IMR-90 (cell line): ENCODE measurements around the gene FGGY. TPM values are rescaled to one million over a fixed set of nuclear protein-coding genes. Genes with fewer than 3 reads are reported as not detected.

Experiments used
- ATAC-seq: fragments of 200-7000 bp; cut with Tn5 transposase; 2 replicates; pipeline ENCODE4 v1.9.1; 2020; ENCODE audit warnings: low read depth, mild to moderate bottlenecking, moderate library complexity
- BruUV-seq: library from RNA; stranded (reverse); fragments of 400-500 nt; replicated peaks from 2 replicates; lab custom pipeline; 2021; lab: Mats Ljungman, UMichigan
- CTCF ChIA-PET: fragments of 300-600 bp; formaldehyde crosslinking; extraction: SDS; loops from one replicate; lab custom pipeline; 2021; ENCODE audit warnings: antibody characterized with exemption; lab: Yijun Ruan, JAX
- POLR2A ChIA-PET: fragments of 300-600 bp; sonication (Branson Sonifier 250); formaldehyde crosslinking; loops from one replicate; lab custom pipeline; 2022; ENCODE audit warnings: antibody characterized with exemption; ENCODE audit not compliant: unreplicated experiment; lab: Charles Lee
- DNase-seq: peaks from one replicate; pipeline ENCODE4 v3.0.0; 2013
- H2AFZ ChIP-seq: replicated peaks from 2 replicates; pipeline ENCODE3; 2013; ENCODE audit warnings: low read length, mild to moderate bottlenecking; ENCODE audit not compliant: poor library complexity
- H2AK5ac ChIP-seq: 2 replicates; pipeline ENCODE4 v1.6.1; 2013; ENCODE audit warnings: low read depth, low read length, inconsistent platforms
- H2AK9ac ChIP-seq: replicated peaks from 2 replicates; pipeline ENCODE3; 2013; ENCODE audit warnings: mild to moderate bottlenecking, low read depth, low read length, moderate library complexity; ENCODE audit not compliant: poor library complexity
- H2BK120ac ChIP-seq: 2 replicates; pipeline ENCODE4 v1.6.1; 2013; ENCODE audit warnings: low read depth, low read length, inconsistent platforms
- H2BK15ac ChIP-seq: 3 replicates; pipeline ENCODE4 v1.6.1; 2013; ENCODE audit warnings: low read depth, low read length, inconsistent platforms
- H2BK20ac ChIP-seq: 2 replicates; pipeline ENCODE4 v1.6.1; 2013; ENCODE audit warnings: low read depth, mild to moderate bottlenecking, inconsistent platforms, low read length, moderate library complexity
- H2BK5ac ChIP-seq: 2 replicates; pipeline ENCODE4 v1.6.1; 2013; ENCODE audit warnings: mild to moderate bottlenecking, low read depth, low read length, inconsistent platforms; ENCODE audit not compliant: poor library complexity, severe bottlenecking
- H3K14ac ChIP-seq: replicated peaks from 2 replicates; pipeline ENCODE4 v1.6.1; 2013; ENCODE audit warnings: low read depth, low read length, inconsistent platforms
- H3K18ac ChIP-seq: 2 replicates; pipeline ENCODE4 v1.6.1; 2013; ENCODE audit warnings: low read depth, low read length, control low read depth
- H3K23ac ChIP-seq: 2 replicates; pipeline ENCODE4 v1.6.1; 2013; ENCODE audit warnings: low read depth, low read length, inconsistent platforms
- H3K27ac ChIP-seq: 2 replicates; pipeline ENCODE4 v1.5.1; 2013; ENCODE audit warnings: mild to moderate bottlenecking, control low read depth, low read length; ENCODE audit not compliant: insufficient read depth
- H3K27me3 ChIP-seq: 2 replicates; pipeline ENCODE4 v1.6.1; 2013; ENCODE audit warnings: low read length; ENCODE audit not compliant: control insufficient read depth, insufficient read depth
- H3K36me3 ChIP-seq: 2 replicates; pipeline ENCODE4 v1.6.1; 2013; ENCODE audit warnings: low read length, mixed read lengths; ENCODE audit not compliant: control insufficient read depth, insufficient read depth
- H3K4ac ChIP-seq: 2 replicates; pipeline ENCODE4 v1.6.1; 2013; ENCODE audit warnings: low read depth, low read length, inconsistent platforms
- H3K4me1 ChIP-seq: 2 replicates; pipeline ENCODE4 v1.6.1; 2013; ENCODE audit warnings: low read length, mixed read lengths; ENCODE audit not compliant: control insufficient read depth, insufficient read depth
- H3K4me2 ChIP-seq: 2 replicates; pipeline ENCODE4 v1.6.1; 2013; ENCODE audit warnings: low read depth, mild to moderate bottlenecking, control low read depth, low read length, moderate library complexity
- H3K4me3 ChIP-seq: 2 replicates; pipeline ENCODE4 v1.5.1; 2013; ENCODE audit warnings: low read depth, mild to moderate bottlenecking, control low read depth, low read length, moderate library complexity; ENCODE audit not compliant: insufficient read depth
- H3K56ac ChIP-seq: 2 replicates; pipeline ENCODE4 v1.6.1; 2013; ENCODE audit warnings: low read length, inconsistent platforms; ENCODE audit not compliant: insufficient read depth; ENCODE audit errors: extremely low read depth
- H3K79me1 ChIP-seq, 2 experiments: 2 replicates each; pipeline ENCODE4 v1.6.1; 2013; ENCODE audit warnings: low read length in 2 of 2, inconsistent platforms in 1 of 2, low read depth in 1 of 2
- H3K9ac ChIP-seq: 2 replicates; pipeline ENCODE4 v1.6.1; 2013; ENCODE audit warnings: low read depth, low read length, control low read depth
- H3K9me1 ChIP-seq: 2 replicates; pipeline ENCODE4 v1.6.1; 2013; ENCODE audit warnings: low read length, inconsistent platforms; ENCODE audit not compliant: insufficient read depth
- H3K9me3 ChIP-seq: 2 replicates; pipeline ENCODE4 v1.6.1; 2013; ENCODE audit warnings: low read length; ENCODE audit not compliant: control insufficient read depth, insufficient read depth
- H4K20me1 ChIP-seq: 2 replicates; pipeline ENCODE4 v1.6.1; 2013; ENCODE audit warnings: low read length, inconsistent platforms; ENCODE audit not compliant: insufficient read depth
- H4K5ac ChIP-seq: 2 replicates; pipeline ENCODE4 v1.6.1; 2013; ENCODE audit warnings: mild to moderate bottlenecking, low read depth, low read length, control low read depth
- H4K8ac ChIP-seq, 2 experiments: 2 replicates each; pipeline ENCODE4 v1.6.1; 2013; ENCODE audit warnings: low read depth in 2 of 2, low read length in 2 of 2, control low read depth in 1 of 2, inconsistent platforms in 1 of 2
- H4K91ac ChIP-seq: 2 replicates; pipeline ENCODE4 v1.6.1; 2013; ENCODE audit warnings: low read depth, low read length, inconsistent platforms; ENCODE audit not compliant: insufficient read depth
- BHLHE40 ChIP-seq: fragments of 150-350 bp; IDR thresholded peaks from 2 replicates; pipeline ENCODE4 v1.6.1; 2016; ENCODE audit warnings: mild to moderate bottlenecking, low read depth, low read length
- RFX5 ChIP-seq: IDR thresholded peaks from 2 replicates; pipeline ENCODE4 v1.8.0; 2012; ENCODE audit warnings: low read depth, mild to moderate bottlenecking, low read length, moderate library complexity
- WGBS, 2 experiments: methylation state at CpG; one replicate each; pipeline versions ENCODE4 v1.1.5 to v1.1.7; 2013; ENCODE audit warnings: missing lambda C conversion rate in 2 of 2; ENCODE audit not compliant: insufficient read length in 1 of 2; ENCODE audit errors: extremely low coverage in 2 of 2; 5-methylcytosine and 5-hydroxymethylcytosine counted together
- dilution Hi-C: fragments of 300-500 bp; cut with HindIII; formaldehyde crosslinking; loops from one replicate; pipeline ENCODE4 v1.14.3; 2018; ENCODE audit warnings: low sequenced_read_pairs; ENCODE audit not compliant: unreplicated experiment
- in situ Hi-C: fragments of 300-500 bp; cut with MboI; formaldehyde crosslinking; loops from 3 replicates; pipeline ENCODE4 v1.14.3; 2019; ENCODE audit warnings: low sequenced_read_pairs, inconsistent platforms, mixed read lengths
- intact Hi-C: fragments of 100-400 bp; cut with micrococcal nuclease; formaldehyde crosslinking; loops from 2 replicates; pipeline ENCODE4 v1.10.0; 2022
- polyA plus RNA-seq, 3 experiments: library from polyadenylated mRNA; depleted of rRNA; stranded (reverse); fragments of >200 nt; gene quantifications; 2 replicates each; pipeline ENCODE4 v1.2.3, GENCODE V29; 2012; ENCODE audit warnings: low replicate concordance in 1 of 3
- total RNA-seq: library from RNA; depleted of rRNA; stranded (reverse); fragments of >200 nt; gene quantifications from 2 replicates; pipeline ENCODE4 v1.2.3, GENCODE V29; 2012

FGGY gene
- total and polyA plus RNA-seq, 2 of the 4 experiments (the other 2 are of a cell fraction): 5.6 to 14.0 TPM

DNA sequence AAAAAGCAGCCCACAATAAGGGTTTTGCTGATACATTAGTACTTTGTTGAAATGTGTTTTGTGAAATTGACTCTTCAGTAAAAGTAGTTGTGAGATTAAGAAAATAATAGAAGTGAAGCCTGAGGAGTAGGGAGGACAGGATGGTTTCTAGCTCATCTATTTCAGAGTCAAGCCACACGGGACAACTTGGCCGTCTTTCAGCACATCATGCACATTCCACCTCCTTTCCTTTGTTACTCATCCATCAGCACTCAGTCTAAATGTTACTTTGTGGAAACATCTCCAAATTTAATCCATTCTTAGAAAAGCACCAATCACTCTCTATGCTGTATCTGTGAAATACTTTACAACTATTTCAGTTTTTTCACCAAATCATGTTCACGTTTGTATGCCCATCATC is 223.3 kb downstream of the FGGY start:
- no peak overlapping the region for H2AFZ ChIP-seq
- H3K9ac ChIP-seq: no peak overlapping the region
- no peaks in the 10 kb centered on the region for H4K20me1 ChIP-seq
- dilution Hi-C loops: no loop called here
- H3K27me3 ChIP-seq: no peaks in the 10 kb centered on the region
- no peaks in the 10 kb centered on the region for H3K36me3 ChIP-seq
- H3K4ac ChIP-seq: no peak overlapping the region; the same call in 1 of the 2 replicates
- 0 out of 2 replicates have a peak overlapping the region, but pooled peaks have one; percentile 17 for H3K18ac ChIP-seq
- H4K5ac ChIP-seq: no peak overlapping the region; the same call in 1 of the 2 replicates
- H3K79me1 ChIP-seq: no peaks in the 10 kb centered on the region
- no peaks in the 10 kb centered on the region for H3K9me3 ChIP-seq
- DNase-seq: peak; percentile 57
- H3K4me3 ChIP-seq: no peak overlapping the region
- no peak overlapping the region for H2BK5ac ChIP-seq
- peaks cover 5% of the 10 kb centered on the region for H3K4me1 ChIP-seq
- H4K91ac ChIP-seq: no peak overlapping the region
- BruUV-seq: no TSS peak
- H2AK5ac ChIP-seq: no peak overlapping the region
- H4K8ac ChIP-seq: no peak overlapping the region
- H2AK9ac ChIP-seq: no peak overlapping the region
- ATAC-seq: no peak
- H2BK20ac ChIP-seq: peak overlapping the region; percentile 35; the same call in 1 of the 2 replicates
- ChIA-PET POLR2A (no interaction called here), CTCF (no interaction called here)
- H3K56ac ChIP-seq: no peak overlapping the region
- no peak overlapping the region for H3K4me2 ChIP-seq
- H3K23ac ChIP-seq: no peak overlapping the region; the same call in 1 of the 2 replicates
- peak overlapping the region; percentile 58 for H2BK120ac ChIP-seq
- intact Hi-C loops: no loop called here
- TF ChIP-seq BHLHE40 (peak; percentile 72), RFX5 (no peak)
- in situ Hi-C loops: no loop called here
- no peaks in the 10 kb centered on the region for H3K9me1 ChIP-seq
- H2BK15ac ChIP-seq: no peak overlapping the region
- no peak overlapping the region for H3K27ac ChIP-seq
- WGBS, 2 experiments: no CpG with 5 or more reads among the region's 3 CpGs
- peak overlapping the region; percentile 43; the same call in 1 of the 2 replicates for H3K14ac ChIP-seq
